Chondrocyte (in vitro differentiated cells): ENCODE data around the gene NEU2. TPM values are rescaled to one million over a fixed set of nuclear protein-coding genes. Genes with fewer than 3 reads are reported as not detected.
A peak's percentile ranks its signal among the peaks of the same experiment; 100 is the strongest.

Experiments used
- DNase-seq: peaks from one replicate; pipeline ENCODE4 v3.0.0; 2021; ENCODE audit warnings: mixed read lengths, low spot score
- H3K27ac Mint-ChIP-seq: one replicate; pipeline ENCODE4 v1.8.0; 2021; ENCODE audit warnings: mild to moderate bottlenecking, moderate library complexity, mixed read lengths; ENCODE audit not compliant: unreplicated experiment
- H3K27me3 Mint-ChIP-seq: 2 replicates; pipeline ENCODE4 v1.8.0; 2021; ENCODE audit warnings: low read depth, mixed read lengths
- H3K36me3 Mint-ChIP-seq: 2 replicates; pipeline ENCODE4 v1.8.0; 2021; ENCODE audit warnings: low read depth, mixed read lengths
- H3K4me1 Mint-ChIP-seq: 2 replicates; pipeline ENCODE4 v1.8.0; 2021; ENCODE audit warnings: low read depth, mild to moderate bottlenecking, mixed read lengths
- H3K4me3 Mint-ChIP-seq: one replicate; pipeline ENCODE4 v1.8.0; 2021; ENCODE audit warnings: mild to moderate bottlenecking, moderate library complexity, mixed read lengths; ENCODE audit not compliant: unreplicated experiment
- H3K9me3 Mint-ChIP-seq: 2 replicates; pipeline ENCODE4 v1.8.0; 2021; ENCODE audit warnings: low read depth, mixed read lengths
- total RNA-seq: library from RNA; stranded (reverse); gene quantifications from 3 replicates; pipeline ENCODE4 v1.2.1, GENCODE V29; 2021
- TF ChIP-seq, protein P1 (sequence below): fragments of 200-600 bp; sonication (generic); IDR thresholded peaks from 2 replicates; pipeline ENCODE4 v1.5.0; 2021; ENCODE audit warnings: antibody characterized with exemption, mild to moderate bottlenecking, moderate library complexity

The NEU2 gene
- total RNA-seq, 1 donor from 2014 or later = not detected

DNA sequence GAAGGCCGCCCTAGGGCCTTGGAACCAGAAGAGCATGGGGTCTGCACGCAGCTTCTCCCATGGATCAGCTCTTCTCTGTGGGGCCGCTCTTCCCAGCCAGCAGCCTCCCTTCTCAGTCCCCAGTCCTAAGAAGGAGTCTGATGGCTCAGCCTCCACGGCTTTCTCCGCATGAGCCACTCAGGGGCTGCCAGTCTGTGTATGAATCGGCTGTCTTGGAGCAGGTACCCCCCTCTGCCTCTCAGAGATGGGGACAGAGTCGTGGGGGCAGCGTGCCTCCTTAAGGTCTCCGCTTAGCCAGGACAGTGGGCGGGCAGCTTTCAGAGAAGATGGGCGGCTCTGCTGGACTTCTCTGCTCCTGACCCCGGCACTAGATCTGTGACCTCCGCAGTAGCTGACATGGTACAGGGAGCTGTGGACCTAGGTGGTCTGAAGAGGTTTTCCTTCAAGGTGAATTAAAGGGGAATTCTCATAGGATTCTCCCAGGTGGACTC, 49.3 kb downstream of the NEU2 start:
- H3K27ac Mint-ChIP-seq = no peak overlapping the region
- TF ChIP-seq, protein P1, sequence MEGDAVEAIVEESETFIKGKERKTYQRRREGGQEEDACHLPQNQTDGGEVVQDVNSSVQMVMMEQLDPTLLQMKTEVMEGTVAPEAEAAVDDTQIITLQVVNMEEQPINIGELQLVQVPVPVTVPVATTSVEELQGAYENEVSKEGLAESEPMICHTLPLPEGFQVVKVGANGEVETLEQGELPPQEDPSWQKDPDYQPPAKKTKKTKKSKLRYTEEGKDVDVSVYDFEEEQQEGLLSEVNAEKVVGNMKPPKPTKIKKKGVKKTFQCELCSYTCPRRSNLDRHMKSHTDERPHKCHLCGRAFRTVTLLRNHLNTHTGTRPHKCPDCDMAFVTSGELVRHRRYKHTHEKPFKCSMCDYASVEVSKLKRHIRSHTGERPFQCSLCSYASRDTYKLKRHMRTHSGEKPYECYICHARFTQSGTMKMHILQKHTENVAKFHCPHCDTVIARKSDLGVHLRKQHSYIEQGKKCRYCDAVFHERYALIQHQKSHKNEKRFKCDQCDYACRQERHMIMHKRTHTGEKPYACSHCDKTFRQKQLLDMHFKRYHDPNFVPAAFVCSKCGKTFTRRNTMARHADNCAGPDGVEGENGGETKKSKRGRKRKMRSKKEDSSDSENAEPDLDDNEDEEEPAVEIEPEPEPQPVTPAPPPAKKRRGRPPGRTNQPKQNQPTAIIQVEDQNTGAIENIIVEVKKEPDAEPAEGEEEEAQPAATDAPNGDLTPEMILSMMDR = no peak
- DNase-seq = peak; percentile 57
- no peaks in the 10 kb centered on the region for H3K36me3 Mint-ChIP-seq
- H3K4me3 Mint-ChIP-seq = no peak overlapping the region
- H3K27me3 Mint-ChIP-seq = peaks cover 21% of the 10 kb centered on the region
- H3K9me3 Mint-ChIP-seq = no peaks in the 10 kb centered on the region
- H3K4me1 Mint-ChIP-seq = peaks cover 3% of the 10 kb centered on the region

DNA sequence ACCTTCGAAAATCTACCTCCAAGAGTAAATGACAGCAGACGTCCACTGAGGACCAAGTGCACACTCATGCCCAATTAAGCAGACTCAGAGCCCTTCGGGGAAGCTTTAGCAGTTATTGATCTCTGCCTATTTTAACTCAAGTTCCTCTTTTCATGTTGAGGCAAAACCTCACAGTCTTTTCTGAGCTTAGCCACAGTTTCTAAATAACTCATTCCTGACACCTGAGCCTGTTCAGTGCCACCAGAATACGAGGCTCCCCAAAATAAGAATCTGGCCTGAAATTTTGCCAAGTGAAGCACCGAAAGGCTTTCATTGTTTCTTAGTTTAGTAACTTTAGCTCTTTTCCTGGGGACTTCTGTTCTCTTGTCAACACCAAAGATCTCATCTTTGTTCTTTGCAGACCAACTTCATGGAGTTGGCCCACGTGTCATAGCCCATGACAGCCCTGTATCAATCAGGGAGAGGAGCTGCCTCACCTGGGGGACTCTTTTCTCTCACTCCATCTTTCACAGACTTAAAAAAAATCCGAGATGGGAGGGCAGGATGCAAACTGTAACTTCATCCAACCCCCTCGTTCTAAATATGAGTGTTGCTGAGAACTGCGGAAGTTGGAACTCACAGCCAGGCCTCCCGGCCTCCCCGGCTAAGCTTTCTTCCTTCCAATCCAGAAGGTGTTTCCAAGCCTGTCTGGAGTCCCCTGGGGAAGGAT, 49.9 kb downstream of the NEU2 start:
- DNase-seq = peak; percentile 26
- H3K36me3 Mint-ChIP-seq = no peaks in the 10 kb centered on the region
- H3K4me3 Mint-ChIP-seq = no peak overlapping the region
- peaks cover 6% of the 10 kb centered on the region for H3K4me1 Mint-ChIP-seq
- no peaks in the 10 kb centered on the region for H3K9me3 Mint-ChIP-seq
- H3K27me3 Mint-ChIP-seq = peaks cover 17% of the 10 kb centered on the region
- no peak overlapping the region for H3K27ac Mint-ChIP-seq
- TF ChIP-seq, protein P1 = no peak

DNA sequence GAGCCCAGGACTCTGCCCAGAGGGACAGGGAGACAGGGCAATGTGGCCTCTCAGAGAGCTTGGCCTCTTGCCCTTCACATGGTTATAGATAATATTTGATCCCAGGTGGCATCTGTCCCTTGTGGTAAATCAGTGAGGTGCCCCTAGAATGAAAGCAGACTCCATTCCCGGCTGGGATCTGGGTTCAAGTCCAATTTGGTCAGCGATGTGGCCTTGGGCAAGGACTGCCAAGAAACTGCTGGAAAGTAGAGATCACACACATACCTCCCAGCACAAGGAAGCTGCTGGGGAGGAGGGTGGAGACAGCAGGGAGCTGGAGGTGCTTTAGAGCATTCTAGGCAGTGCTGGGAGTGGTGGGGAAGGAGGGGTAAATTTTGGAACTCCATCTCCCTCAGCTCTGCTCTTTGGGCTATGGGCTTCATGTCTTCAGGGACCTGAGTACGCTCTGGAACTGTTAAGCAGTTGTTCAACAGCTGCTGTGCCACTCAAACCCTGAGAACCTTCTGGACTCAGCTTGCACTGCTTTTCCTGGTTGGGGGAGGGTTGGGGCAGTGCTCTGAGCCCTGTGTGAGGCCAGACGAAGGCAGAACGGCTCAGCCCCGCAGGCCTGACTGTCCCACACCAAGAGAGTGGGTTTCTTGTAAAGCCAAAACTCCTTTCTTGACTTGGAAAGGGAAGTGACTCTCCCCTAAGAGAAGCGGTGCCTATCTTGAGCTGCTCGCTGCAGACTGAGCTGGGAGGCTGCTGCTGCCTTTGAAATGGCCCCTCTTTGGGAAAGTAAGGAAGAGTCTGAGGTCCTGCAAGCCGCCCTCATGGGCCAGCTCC, 50.7 kb downstream of the NEU2 start:
- H3K4me1 Mint-ChIP-seq = peaks cover 6% of the 10 kb centered on the region
- DNase-seq = peak; percentile 32
- no peaks in the 10 kb centered on the region for H3K9me3 Mint-ChIP-seq
- no peak overlapping the region for H3K4me3 Mint-ChIP-seq
- H3K27ac Mint-ChIP-seq = no peak overlapping the region
- H3K36me3 Mint-ChIP-seq = no peaks in the 10 kb centered on the region
- TF ChIP-seq, protein P1 = no peak
- H3K27me3 Mint-ChIP-seq = peaks cover 17% of the 10 kb centered on the region

- TF ChIP-seq, protein P1 = no peak
- Mint-ChIP-seq H3K4me1 (peaks cover 6% of the 10 kb centered on the region), H3K4me3 (no peak overlapping the region), H3K9me3 (no peaks in the 10 kb centered on the region), H3K27ac (no peak overlapping the region), H3K36me3 (no peaks in the 10 kb centered on the region), H3K27me3 (peaks cover 17% of the 10 kb centered on the region)
- peak; percentile 13 for DNase-seq
These were observed 51.3 kb downstream of the NEU2 start for GRCh38 chr2:233083782-233084181.

- TF ChIP-seq, protein P1 = no peak
- no peak overlapping the region for H3K4me3 Mint-ChIP-seq
- H3K9me3 Mint-ChIP-seq = no peaks in the 10 kb centered on the region
- peak; percentile 24 for DNase-seq
- peaks cover 12% of the 10 kb centered on the region for H3K27me3 Mint-ChIP-seq
- H3K27ac Mint-ChIP-seq = no peak overlapping the region
- no peaks in the 10 kb centered on the region for H3K36me3 Mint-ChIP-seq
- peaks cover 6% of the 10 kb centered on the region for H3K4me1 Mint-ChIP-seq
These were observed 52.0 kb downstream of the NEU2 start for GRCh38 chr2:233084488-233084887.
